ENCODE measurements around the gene HCN3. TPM values are rescaled to one million over a fixed set of nuclear protein-coding genes. Genes with fewer than 3 reads are reported as not detected.
"Not testable (repeated sequence)": the region's sequence is repeated elsewhere in the genome, so short reads cannot be mapped to it uniquely, and the experiment has no call there.

The HCN3 gene
- total RNA-seq, 2 experiments from 2014 or later = 4.9 to 5.1 TPM

DNA sequence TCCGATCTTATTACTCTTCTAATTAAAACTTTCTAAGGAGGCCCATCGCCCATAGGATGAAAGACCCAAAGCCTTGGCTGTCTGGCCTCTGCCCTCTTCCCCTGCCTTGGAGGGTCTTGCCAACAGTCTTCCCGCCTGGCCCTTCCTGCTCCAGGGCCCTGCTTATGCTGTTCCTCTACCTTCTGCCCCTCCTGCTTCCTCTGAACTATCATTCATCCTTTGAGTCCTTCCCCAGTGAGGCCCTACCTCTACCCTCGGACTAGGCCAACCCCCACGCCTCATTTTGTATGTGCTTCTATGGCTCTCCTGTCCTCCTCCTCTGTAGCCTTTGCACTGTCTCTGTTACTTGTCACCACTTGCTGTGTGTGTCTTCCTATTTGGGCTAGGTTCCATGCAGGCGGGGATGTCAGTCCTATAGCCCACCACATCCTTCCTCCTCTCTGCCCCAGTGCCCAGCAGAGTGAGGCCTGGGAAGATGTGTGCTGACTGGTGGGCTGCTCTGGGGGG is 48.8 kb downstream of the HCN3 start:
- CTCF ChIA-PET = interaction anchor here (7.2 kb wide), 1 partner anchor 77 kb away, joined by 190 read pairs; no protein-coding TSS in a partner anchor
- no peak for ATAC-seq
- Mint-ChIP-seq H3K4me3 (peak overlapping the region; percentile 83), H3K27me3 (ENCODE audit: low read depth) (no peaks in the 10 kb centered on the region), H3K36me3 (ENCODE audit: low read depth) (peaks cover 15% of the 10 kb centered on the region), H3K4me1 (ENCODE audit: low read depth) (peaks cover 28% of the 10 kb centered on the region), H3K27ac (peak overlapping the region; percentile 66), H3K9me3 (ENCODE audit: insufficient read depth) (no peaks in the 10 kb centered on the region)
- POLR2A ChIA-PET = no interaction called here
- no peak for DNase-seq

DNA sequence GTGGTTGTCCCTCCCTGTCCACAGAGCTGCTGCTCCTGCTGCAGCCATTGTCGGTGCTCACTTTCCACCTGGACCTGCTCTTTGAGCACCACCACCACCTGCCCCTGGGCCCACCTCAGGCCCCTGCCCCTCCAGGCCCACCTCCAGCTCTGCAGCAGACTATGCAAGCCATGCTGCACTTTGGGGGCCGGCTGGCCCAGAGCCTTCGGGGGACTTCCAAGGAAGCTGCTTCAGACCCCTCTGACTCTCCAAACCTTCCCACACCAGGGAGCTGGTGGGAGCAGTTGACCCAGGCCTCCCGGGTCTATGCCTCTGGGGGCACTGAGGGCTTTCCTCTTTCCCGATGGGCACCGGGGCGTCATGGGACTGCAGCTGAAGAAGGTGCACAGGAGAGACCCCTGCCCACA is 49.4 kb downstream of the HCN3 start:
- ATAC-seq (no peak), DNase-seq (no peak)
- Mint-ChIP-seq H3K4me3 (no peak overlapping the region), H3K36me3 (ENCODE audit: low read depth) (peaks cover 19% of the 10 kb centered on the region), H3K27ac (peak overlapping the region; percentile 51), H3K27me3 (ENCODE audit: low read depth) (no peaks in the 10 kb centered on the region), H3K4me1 (ENCODE audit: low read depth) (peaks cover 22% of the 10 kb centered on the region), H3K9me3 (ENCODE audit: insufficient read depth) (no peaks in the 10 kb centered on the region)
- ChIA-PET CTCF (interaction anchor here (2.3 kb wide), 1 partner anchor 77 kb away, joined by 10 read pairs; no protein-coding TSS in a partner anchor), POLR2A (no interaction called here)

DNA sequence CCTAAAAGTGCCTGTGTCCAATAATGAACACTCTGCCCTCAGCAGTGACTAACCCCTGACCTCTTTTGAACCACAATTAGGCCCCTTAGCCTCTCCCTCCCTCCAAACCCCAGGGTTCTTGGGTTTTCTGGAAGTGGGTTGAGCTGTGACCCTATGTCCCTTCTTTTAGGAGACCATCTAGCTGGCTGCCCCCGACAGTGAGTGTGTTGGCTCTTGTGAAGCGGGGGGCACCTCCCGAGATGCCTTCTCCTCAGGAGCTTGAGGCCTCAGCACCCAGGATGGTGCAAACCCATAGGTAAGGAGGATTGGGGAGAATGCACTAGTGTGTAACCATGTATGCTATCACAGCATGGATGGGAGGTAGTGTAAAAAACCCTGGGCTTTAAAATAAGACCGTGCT is 50.7 kb downstream of the HCN3 start:
- no peaks in the 10 kb centered on the region for H3K9me3 Mint-ChIP-seq (ENCODE audit: insufficient read depth)
- no peak overlapping the region for H3K27ac Mint-ChIP-seq
- ATAC-seq (no peak), DNase-seq (no peak)
- peaks cover 12% of the 10 kb centered on the region for H3K4me1 Mint-ChIP-seq (ENCODE audit: low read depth)
- CTCF ChIA-PET = interaction anchor here (1.5 to 2.3 kb wide), 2 partner anchors 77 to 78 kb away, joined by 5 to 10 read pairs; no protein-coding TSS in a partner anchor
- peaks cover 19% of the 10 kb centered on the region for H3K36me3 Mint-ChIP-seq (ENCODE audit: low read depth)
- H3K27me3 Mint-ChIP-seq (ENCODE audit: low read depth) = no peaks in the 10 kb centered on the region
- POLR2A ChIA-PET = no interaction called here
- no peak overlapping the region for H3K4me3 Mint-ChIP-seq

DNA sequence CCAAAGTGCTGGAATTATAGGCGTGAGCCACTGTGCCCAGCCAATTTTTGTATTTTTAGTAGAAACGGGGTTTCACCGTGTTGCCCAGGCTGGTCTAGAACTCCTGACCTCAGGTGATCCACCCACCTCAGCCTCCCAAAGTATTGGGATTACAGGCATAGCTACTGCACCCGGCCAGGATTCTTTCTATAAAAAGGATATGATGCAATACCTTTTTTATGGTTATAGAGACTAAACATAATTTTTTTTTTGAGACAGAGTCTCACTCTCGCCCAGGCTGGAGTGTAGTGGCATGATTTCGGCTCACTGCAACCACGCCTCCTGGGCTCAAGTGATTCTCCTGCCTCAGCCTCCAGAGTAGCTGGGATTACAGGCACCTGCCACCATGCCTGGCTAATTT is 51.6 kb downstream of the HCN3 start:
- H3K4me3 Mint-ChIP-seq; DNase-seq; POLR2A ChIA-PET; ATAC-seq; H3K27me3 Mint-ChIP-seq (ENCODE audit: low read depth); H3K27ac Mint-ChIP-seq; H3K9me3 Mint-ChIP-seq (ENCODE audit: insufficient read depth): not testable (repeated sequence)
- H3K36me3 Mint-ChIP-seq (ENCODE audit: low read depth) = peaks cover 24% of the 10 kb centered on the region
- CTCF ChIA-PET = interaction anchor here (0.7 to 2.3 kb wide), 3 partner anchors 78 to 865 kb away, joined by 3 to 10 read pairs (median 5); partner anchors contain the start of gene SLC25A44
- peaks cover 12% of the 10 kb centered on the region for H3K4me1 Mint-ChIP-seq (ENCODE audit: low read depth)

DNA sequence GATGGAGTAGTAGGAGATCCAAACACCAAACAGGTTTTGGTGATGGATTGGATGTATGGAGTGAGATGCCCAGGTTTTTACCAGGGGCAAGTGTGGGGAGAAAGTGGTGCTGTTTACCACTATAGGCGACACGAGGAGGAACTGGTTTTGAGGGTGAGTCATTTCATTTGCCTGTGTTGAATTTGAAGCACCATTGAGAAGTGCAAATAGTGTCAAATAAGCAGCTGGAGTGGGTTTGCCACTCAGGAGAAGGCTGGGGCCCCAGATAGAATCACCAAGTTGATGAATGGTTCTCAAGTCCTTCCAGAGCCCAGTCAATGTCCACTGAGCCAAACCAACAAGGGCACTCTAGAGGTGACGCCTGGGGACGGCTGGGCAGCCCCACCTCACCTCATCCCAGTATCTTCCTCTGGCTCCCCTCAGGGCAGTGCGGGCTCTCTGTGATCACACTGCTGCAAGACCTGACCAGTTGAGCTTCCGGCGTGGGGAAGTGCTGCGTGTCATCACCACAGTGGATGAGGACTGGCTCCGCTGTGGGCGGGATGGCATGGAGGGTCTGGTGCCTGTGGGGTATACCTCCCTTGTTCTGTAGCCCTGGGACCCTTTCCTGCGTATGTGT is 52.8 kb downstream of the HCN3 start:
- CTCF ChIA-PET = no interaction called here

DNA sequence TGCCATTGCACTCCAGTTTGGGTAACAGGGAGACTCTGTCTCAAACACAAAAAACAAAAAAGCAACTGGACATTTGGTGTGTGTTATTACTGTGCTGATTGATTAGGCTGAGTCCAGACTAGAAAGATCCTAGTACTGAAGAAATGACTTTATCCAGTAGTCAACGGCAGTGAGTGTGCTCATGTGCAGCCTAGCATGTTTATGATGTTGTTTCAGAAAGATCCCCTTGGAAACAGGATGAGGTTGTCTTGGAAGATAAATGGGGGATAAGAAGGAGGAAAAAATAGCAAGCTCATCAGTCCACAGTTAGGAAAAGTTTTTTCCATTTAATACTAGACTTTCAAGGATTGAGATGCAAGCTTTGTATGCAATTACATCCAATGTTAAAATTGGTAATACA is 57.7 kb downstream of the HCN3 start:
- DNase-seq = no peak
- Mint-ChIP-seq H3K27ac (no peak overlapping the region), H3K4me3 (no peak overlapping the region), H3K27me3 (ENCODE audit: low read depth) (no peaks in the 10 kb centered on the region), H3K36me3 (ENCODE audit: low read depth) (peaks cover 54% of the 10 kb centered on the region), H3K9me3 (ENCODE audit: insufficient read depth) (no peaks in the 10 kb centered on the region), H3K4me1 (ENCODE audit: low read depth) (no peaks in the 10 kb centered on the region)
- ChIA-PET POLR2A (interaction anchor here (0.6 kb wide), 1 partner anchor 192 kb away, joined by 3 read pairs; no protein-coding TSS in a partner anchor), CTCF (interaction anchor here (1.7 to 2.5 kb wide), 2 partner anchors 11 to 84 kb away, joined by 7 read pairs; no protein-coding TSS in a partner anchor)
- ATAC-seq = no peak

More for the DNA sequence above, 52.8 kb downstream of the HCN3 start:
- H3K27me3 Mint-ChIP-seq (ENCODE audit: low read depth) = no peaks in the 10 kb centered on the region
- no peaks in the 10 kb centered on the region for H3K9me3 Mint-ChIP-seq (ENCODE audit: insufficient read depth)
- POLR2A ChIA-PET = no interaction called here
- ATAC-seq = no peak
- no peak overlapping the region for H3K4me3 Mint-ChIP-seq
- no peak for DNase-seq
- H3K36me3 Mint-ChIP-seq (ENCODE audit: low read depth) = peaks cover 29% of the 10 kb centered on the region
- peaks cover 10% of the 10 kb centered on the region for H3K4me1 Mint-ChIP-seq (ENCODE audit: low read depth)
- no peak overlapping the region for H3K27ac Mint-ChIP-seq

Other genes with a start within 250 kb of the HCN3 start
- under 1 TPM; 0.24 to 0.37 TPM for gene DCST2, start 243.7 kb upstream of the HCN3 start, total RNA-seq
- gene DCST1, start 243.6 kb upstream of the HCN3 start, total RNA-seq = not detected
- gene ADAM15, start 226.1 kb upstream of the HCN3 start, total RNA-seq = 10 to 100 TPM; 29.7 to 29.8 TPM
- gene EFNA4, start 213.7 kb upstream of the HCN3 start, total RNA-seq = 1 to 10 TPM; 7.8 to 9.7 TPM
- gene EFNA3, start 198.6 kb upstream of the HCN3 start, total RNA-seq = 1 to 10 TPM; 3.8 to 5.5 TPM
- not detected for gene EFNA1, start 149.6 kb upstream of the HCN3 start, total RNA-seq
- gene SLC50A1, start 141.6 kb upstream of the HCN3 start, total RNA-seq = 10 to 100 TPM; 37.5 to 38.9 TPM
- 10 to 100 TPM; 53.2 to 57.7 TPM for gene DPM3, start 136.9 kb upstream of the HCN3 start, total RNA-seq
- 100 to 1,000 TPM; 170 to 190 TPM for gene KRTCAP2, start 104.2 kb upstream of the HCN3 start, total RNA-seq
- gene TRIM46, start 103.6 kb upstream of the HCN3 start, total RNA-seq = 10 to 100 TPM; 14.6 TPM
- 10 to 100 TPM; 13.4 to 15.0 TPM for gene THBS3, start 69.6 kb upstream of the HCN3 start, total RNA-seq
- 10 to 100 TPM; 43.0 to 46.3 TPM for gene MTX1, start 68.8 kb upstream of the HCN3 start, total RNA-seq
- 10 to 100 TPM; 29.3 to 29.7 TPM for gene ENTREP3, start 22.0 kb upstream of the HCN3 start, total RNA-seq
- 10 to 100 TPM; 77.9 to 84.2 TPM for gene SCAMP3, start 15.1 kb upstream of the HCN3 start, total RNA-seq
- 100 to 1,000 TPM; 101 to 104 TPM for gene CLK2, start 4.0 kb upstream of the HCN3 start, total RNA-seq
- not detected for gene PKLR, start 24.0 kb downstream of the HCN3 start, total RNA-seq
- gene FDPS, start 31.4 kb downstream of the HCN3 start, total RNA-seq = 100 to 1,000 TPM; 270 to 271 TPM
- 10 to 100 TPM; 33.7 to 35.1 TPM for gene RUSC1, start 43.4 kb downstream of the HCN3 start, total RNA-seq

Measured in activated CD8-positive, alpha-beta T cell treated with anti-CD3 and anti-CD28 coated beads, Interleukin-2, amount 10 ng/mL, durations not matched to agents 7 days and 5 days (primary cell).